ENCODE measurements around the gene TNFSF12.
A peak's percentile ranks its signal among the peaks of the same experiment; 100 is the strongest.
"Not testable (repeated sequence)": the region's sequence is repeated elsewhere in the genome, so short reads cannot be mapped to it uniquely, and the experiment has no call there.

The TNFSF12 gene

GRCh38 chr17:7587420-7588151, 38.7 kb downstream of the TNFSF12 start:
- DNase-seq (ENCODE audit: low spot score): peak; percentile 24

GRCh38 chr17:7588553-7589203, 39.8 kb downstream of the TNFSF12 start:
- peak; percentile 30 for DNase-seq (ENCODE audit: low spot score)

DNA sequence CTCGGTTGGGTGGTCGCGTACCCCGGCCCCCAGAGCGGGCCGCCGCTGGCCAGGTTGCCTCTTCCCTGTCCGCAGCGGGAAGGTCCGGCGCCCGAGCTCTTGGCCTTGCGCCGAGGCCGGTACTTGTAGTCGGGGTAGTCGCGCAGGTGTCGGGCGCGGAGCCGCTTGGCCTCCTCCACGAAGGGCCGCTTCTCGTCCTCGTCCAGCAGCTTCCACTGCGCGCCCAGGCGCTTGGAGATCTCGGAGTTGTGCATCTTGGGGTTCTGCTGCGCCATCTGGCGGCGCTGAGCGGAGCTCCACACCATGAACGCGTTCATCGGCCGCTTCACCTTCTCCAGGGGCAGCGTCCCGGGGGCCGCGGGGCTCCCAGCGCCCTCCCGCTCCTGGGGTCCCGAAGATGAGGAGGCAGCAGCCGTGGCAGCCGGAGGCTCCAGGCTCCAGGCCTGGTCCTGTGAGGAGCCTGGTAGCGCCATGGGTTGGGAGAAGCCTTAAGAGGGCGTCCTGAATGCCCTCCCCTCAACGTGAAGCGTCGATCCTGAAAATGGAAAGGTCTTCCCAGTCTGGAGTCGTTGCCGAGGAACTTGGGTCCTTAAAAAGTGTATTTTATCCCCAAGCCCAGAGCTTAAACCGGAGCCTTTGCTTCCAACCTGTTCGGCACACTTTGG, 40.5 kb downstream of the TNFSF12 start:
- DNase-seq (ENCODE audit: low spot score): peak; percentile 92

GRCh38 chr17:7589891-7590691, 41.2 kb downstream of the TNFSF12 start, which contains the start of gene SOX15:
Gene SOX15 (minus strand): TSS chr17:7590094. CDS start chr17:7589676, 418 bp downstream.
- peak; percentile 30 for DNase-seq (ENCODE audit: low spot score)

- peak; percentile 44 for DNase-seq (ENCODE audit: low spot score)
These were observed 41.9 kb downstream of the TNFSF12 start for GRCh38 chr17:7590743-7591142.

DNA sequence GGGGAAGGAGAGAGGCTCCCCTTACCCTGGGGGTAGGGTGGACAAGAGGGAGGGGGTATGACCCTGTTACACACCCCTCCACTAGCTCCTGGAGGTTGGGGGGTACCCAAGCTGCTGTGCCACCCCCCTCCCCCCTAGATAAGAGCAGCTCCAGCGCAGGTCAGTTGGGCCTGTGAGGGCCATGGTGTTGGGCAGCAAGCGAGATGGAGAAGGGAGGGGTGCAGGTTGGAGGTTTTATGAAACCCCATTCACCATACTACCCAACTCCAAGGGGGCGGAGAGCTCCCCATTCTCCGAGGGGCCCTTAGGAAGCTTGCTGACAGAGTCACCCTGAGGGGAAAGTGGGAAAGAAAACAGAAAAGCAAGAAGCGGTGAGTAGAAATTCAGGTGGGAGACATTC, 42.7 kb downstream of the TNFSF12 start:
- DNase-seq (ENCODE audit: low spot score): no peak

- DNase-seq (ENCODE audit: low spot score): no peak
These were observed 43.7 kb downstream of the TNFSF12 start for GRCh38 chr17:7592422-7593021.

DNA sequence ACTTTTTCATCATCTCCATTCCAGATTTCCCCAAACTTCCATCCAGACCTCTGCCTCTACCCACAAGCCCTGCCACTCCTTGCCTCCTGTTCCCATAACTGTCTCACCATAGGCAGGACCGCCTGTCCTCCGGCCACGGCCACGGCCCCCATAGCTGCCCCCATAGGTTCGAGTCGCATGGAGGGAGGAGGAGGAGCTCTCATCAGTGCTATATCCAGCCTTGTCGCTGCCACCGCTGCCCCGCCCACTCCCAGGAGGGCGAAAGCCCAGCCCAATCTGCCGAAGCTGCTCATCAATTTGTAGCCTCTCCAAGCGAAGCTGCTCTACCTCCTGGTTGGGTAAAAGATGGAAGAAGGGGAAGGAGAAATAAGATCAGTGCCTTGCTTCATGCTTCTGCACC, 44.4 kb downstream of the TNFSF12 start:
- DNase-seq (ENCODE audit: low spot score): no peak

GRCh38 chr17:7597561-7597960, 48.7 kb downstream of the TNFSF12 start:
- DNase-seq (ENCODE audit: low spot score): not testable (repeated sequence)

DNA sequence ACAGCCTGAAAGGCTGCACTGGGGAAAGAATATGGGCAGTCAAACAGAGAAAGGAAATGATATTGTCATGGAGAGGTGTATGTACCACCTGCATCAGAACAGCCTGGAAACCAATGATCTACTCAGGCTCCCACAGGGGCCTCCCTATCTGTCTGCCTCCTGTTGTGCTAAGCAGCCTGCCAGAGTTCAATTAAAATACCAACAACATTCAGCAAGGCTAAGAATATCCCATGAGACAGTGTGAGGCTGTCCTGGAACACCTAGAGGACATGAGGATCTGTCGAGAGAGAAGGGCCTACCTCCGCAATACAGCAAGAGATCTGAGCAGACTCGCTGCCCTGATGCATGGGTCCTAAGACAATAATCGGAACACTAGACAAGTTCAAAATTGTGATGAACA, 57.4 kb downstream of the TNFSF12 start:
- DNase-seq (ENCODE audit: low spot score): no peak
